ENCODE measurements around the gene TMEM50B. TPM values are rescaled to one million over a fixed set of nuclear protein-coding genes. Genes with fewer than 3 reads are reported as not detected.
"Not testable (repeated sequence)": the region's sequence is repeated elsewhere in the genome, so short reads cannot be mapped to it uniquely, and the experiment has no call there.

The TMEM50B gene
- total RNA-seq, 4 donors from 2014 or later: 77.7 to 155 (median 146) TPM

DNA sequence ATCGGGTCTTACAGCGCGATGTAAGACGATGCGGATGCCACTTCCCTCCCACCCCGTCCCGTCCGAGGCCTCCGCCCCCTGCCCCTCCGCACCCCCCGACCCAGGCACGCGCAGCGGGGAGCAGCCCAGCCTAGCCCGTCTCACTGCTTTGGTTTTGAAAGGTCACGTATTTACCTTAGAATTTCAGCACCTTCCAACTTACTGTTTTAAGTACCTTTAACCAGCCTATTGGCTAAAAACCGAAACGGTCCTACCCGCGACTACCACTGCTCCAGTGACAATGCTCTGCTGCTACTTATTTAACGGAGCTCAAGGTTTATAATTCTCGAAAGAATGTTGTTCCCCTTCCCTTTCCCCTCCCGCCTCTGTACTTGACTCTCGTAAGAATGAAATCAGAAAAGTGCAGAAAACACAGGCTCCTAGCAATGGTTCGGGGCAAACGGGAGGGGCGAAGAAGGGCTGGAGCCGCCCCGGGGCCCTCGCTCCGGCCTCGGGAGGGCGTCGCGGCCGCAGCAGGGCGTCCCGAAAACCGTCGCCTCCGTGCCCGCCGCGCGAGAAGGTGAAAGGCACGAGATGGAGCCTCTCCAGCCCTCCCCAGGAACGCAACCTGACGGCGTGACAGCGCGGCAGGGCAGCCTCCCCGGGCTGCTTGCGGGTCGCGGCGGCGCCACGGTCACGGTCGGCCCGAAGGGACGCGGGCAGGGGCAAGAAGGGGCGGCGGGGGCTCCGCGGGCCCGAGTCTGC is 667 bp downstream of the TMEM50B start:
- WGBS, 2 donors: 0 to 1% methylated on average over 60 to 67 of the region's 68 CpGs
- Histone ChIP-seq H3K4me3 (peak overlapping the region; percentile 75 to 89 (median 78)), H3K9me3 (no peaks in the 10 kb centered on the region), H3K36me3 (peaks cover 0 to 3% (median 0%) of the 10 kb centered on the region in 3 donors), H3K27me3 (no peaks in the 10 kb centered on the region), H3K27ac (peak overlapping the region; percentile 82 to 96 (median 92)), H3K4me1 (peaks cover 0 to 31% (median 11%) of the 10 kb centered on the region in 4 donors)
- no peak for TF ChIP-seq EP300 (IDR thresholded peaks at IDR 0.05)
- TF ChIP-seq, protein P1, sequence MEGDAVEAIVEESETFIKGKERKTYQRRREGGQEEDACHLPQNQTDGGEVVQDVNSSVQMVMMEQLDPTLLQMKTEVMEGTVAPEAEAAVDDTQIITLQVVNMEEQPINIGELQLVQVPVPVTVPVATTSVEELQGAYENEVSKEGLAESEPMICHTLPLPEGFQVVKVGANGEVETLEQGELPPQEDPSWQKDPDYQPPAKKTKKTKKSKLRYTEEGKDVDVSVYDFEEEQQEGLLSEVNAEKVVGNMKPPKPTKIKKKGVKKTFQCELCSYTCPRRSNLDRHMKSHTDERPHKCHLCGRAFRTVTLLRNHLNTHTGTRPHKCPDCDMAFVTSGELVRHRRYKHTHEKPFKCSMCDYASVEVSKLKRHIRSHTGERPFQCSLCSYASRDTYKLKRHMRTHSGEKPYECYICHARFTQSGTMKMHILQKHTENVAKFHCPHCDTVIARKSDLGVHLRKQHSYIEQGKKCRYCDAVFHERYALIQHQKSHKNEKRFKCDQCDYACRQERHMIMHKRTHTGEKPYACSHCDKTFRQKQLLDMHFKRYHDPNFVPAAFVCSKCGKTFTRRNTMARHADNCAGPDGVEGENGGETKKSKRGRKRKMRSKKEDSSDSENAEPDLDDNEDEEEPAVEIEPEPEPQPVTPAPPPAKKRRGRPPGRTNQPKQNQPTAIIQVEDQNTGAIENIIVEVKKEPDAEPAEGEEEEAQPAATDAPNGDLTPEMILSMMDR (IDR thresholded peaks at IDR 0.05): peak in 1 of 5 experiments; percentile 20
- no peak for TF ChIP-seq POLR2A (IDR thresholded peaks at IDR 0.05)
- no peak for DNase-seq (ENCODE audit: low spot score in 2 of 2)

DNA sequence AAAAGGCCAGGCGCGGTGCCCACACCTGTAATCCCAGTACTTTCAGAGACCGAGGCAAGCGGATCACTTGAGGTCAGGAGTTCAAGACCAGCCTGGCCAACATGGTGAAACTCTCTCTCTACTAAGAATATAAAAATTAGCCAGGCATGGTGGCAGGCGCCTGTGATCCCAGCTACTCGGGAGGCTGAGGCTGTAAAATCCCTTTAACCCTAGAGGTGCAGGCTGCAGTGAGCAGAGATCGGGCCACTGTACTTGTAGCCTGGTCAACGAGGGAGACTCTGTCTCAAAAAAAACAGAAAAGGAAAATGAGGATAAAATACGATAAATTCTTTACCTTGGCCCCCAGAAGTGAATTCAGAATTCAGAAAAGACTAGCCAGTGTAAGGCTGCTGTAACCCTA is 1.6 kb downstream of the TMEM50B start:
- H3K27ac ChIP-seq: peak overlapping the region in 2 of 4 donors; percentile 91 to 96

DNA sequence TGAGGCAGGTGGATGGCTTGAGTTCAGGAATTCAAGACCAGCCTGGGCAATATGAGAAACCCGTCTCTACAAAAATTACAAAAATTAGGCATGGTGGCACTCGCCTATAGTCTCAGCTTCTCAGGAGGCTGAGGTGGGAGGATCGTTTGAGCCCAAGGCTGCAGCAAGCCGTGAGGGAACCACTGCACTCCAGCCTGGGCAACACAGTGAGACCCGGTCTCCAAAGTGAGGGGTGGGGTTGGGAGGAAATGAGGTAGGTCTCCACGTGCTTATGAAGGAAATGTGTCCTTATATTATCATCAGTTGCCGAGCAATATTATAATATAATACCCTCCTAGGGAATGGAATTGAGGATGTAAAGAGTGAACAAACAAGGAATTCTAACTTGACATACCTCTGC is 2.7 kb downstream of the TMEM50B start:
- Histone ChIP-seq H3K27ac (no peak overlapping the region), H3K9me3 (no peaks in the 10 kb centered on the region), H3K36me3 (peaks cover 0 to 5% (median 0%) of the 10 kb centered on the region in 3 donors), H3K4me3 (no peak overlapping the region), H3K27me3 (no peaks in the 10 kb centered on the region), H3K4me1 (peaks cover 0 to 31% (median 11%) of the 10 kb centered on the region in 4 donors)
- DNase-seq (ENCODE audit: low spot score in 2 of 2): no peak
- TF ChIP-seq POLR2A (IDR thresholded peaks at IDR 0.05) (no peak), EP300 (IDR thresholded peaks at IDR 0.05) (no peak)
- TF ChIP-seq, protein P1 (IDR thresholded peaks at IDR 0.05): no peak
- 89% methylated on average over 7 of the region's 7 CpGs for WGBS, 2 donors

More for the DNA sequence above, 1.6 kb downstream of the TMEM50B start:
- WGBS, 2 donors: 60 to 65% methylated on average over 9 of the region's 9 CpGs
- DNase-seq (ENCODE audit: low spot score in 2 of 2): no peak
- TF ChIP-seq, protein P1 (IDR thresholded peaks at IDR 0.05): no peak
- TF ChIP-seq EP300 (IDR thresholded peaks at IDR 0.05) (no peak), POLR2A (IDR thresholded peaks at IDR 0.05) (no peak)
- H3K9me3 ChIP-seq: no peaks in the 10 kb centered on the region
- no peaks in the 10 kb centered on the region for H3K27me3 ChIP-seq
- peaks cover 0 to 31% (median 11%) of the 10 kb centered on the region in 4 donors for H3K4me1 ChIP-seq
- peaks cover 0 to 5% (median 0%) of the 10 kb centered on the region in 3 donors for H3K36me3 ChIP-seq
- H3K4me3 ChIP-seq: peak overlapping the region; percentile 75 to 89 (median 78)

DNA sequence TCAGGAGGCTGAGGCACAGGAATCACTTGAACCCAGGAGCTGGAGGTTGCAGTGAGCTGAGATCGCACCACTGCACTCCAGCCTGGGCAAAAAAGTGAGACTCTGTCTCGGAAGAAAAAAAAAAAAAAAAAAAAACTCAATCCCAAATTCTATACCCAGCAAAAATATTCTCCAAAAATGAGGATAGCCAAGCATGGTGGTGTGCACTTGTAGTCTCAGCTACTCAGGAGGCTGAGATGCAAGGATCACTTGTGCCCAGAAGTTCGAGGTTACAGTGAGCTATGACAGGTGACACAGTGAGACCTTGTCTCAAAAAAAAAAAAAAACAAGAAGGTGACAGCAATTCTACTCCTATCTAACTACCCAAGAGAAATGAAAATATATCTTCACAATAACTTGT is 6.4 kb downstream of the TMEM50B start:
- 99% methylated on average over 3 of the region's 3 CpGs for WGBS, 2 donors
- Histone ChIP-seq H3K27me3 (no peaks in the 10 kb centered on the region), H3K36me3 (peaks cover 0 to 5% (median 0%) of the 10 kb centered on the region in 3 donors), H3K27ac (no peak overlapping the region), H3K4me1 (peaks cover 0 to 26% (median 5%) of the 10 kb centered on the region in 4 donors), H3K4me3 (no peak overlapping the region), H3K9me3 (no peaks in the 10 kb centered on the region)
- TF ChIP-seq POLR2A (IDR thresholded peaks at IDR 0.05) (no peak), EP300 (IDR thresholded peaks at IDR 0.05) (no peak)
- TF ChIP-seq, protein P1 (IDR thresholded peaks at IDR 0.05): no peak
- DNase-seq (ENCODE audit: low spot score in 2 of 2): no peak

DNA sequence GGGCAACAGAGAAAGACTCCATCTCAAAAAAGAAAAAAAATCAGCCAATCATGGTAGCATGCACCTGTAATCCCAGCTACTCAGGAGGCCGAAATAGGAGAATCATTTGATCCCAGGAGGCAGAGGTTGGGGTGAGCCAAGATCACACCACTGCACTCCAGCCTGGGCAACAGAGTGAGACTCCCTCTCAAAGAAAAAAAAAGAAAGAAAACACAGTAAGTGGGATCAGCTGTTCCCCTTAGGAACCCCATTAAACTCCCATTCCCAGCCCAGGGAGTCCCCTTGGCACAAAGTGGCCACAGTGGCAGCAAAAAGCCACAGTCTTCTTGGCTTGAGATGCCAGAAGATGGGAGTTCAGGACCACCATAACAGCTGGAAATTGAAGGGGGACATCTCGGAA is 9.1 kb downstream of the TMEM50B start:
- no peak overlapping the region for H3K27ac ChIP-seq
- no peak for TF ChIP-seq POLR2A (IDR thresholded peaks at IDR 0.05)
- no peak for TF ChIP-seq EP300 (IDR thresholded peaks at IDR 0.05)
- TF ChIP-seq, protein P1 (IDR thresholded peaks at IDR 0.05): no peak
- 86 to 98% methylated on average over 2 of the region's 2 CpGs for WGBS, 2 donors

DNA sequence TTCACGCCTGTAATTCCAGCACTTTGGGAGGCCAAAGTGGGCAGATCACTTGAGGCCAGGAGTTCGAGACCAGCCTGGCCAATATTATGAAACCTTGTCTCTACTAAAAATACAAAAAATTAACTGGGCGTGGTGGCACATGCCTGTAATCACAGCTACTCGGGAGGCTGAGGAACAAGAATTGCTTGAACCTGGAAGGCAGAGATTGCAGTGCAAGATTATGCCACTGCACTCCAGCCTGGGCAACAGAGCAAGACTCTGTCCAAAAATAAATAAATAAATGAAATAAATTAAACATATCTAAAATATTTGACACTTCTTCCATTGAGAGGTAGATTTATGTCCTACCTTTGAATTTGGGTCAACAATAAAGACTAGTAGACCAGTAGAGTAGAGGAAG is 10.6 kb downstream of the TMEM50B start:
- not testable (repeated sequence) for H3K4me3 ChIP-seq; H3K27me3 ChIP-seq; H3K9me3 ChIP-seq; H3K4me1 ChIP-seq; H3K27ac ChIP-seq; DNase-seq (ENCODE audit: low spot score in 2 of 2)
- peaks cover 0 to 13% (median 0%) of the 10 kb centered on the region in 3 donors for H3K36me3 ChIP-seq
- WGBS, 2 donors: 92 to 99% methylated on average over 4 of the region's 4 CpGs

More for the DNA sequence above, 9.1 kb downstream of the TMEM50B start:
- H3K36me3 ChIP-seq: peaks cover 0 to 11% (median 0%) of the 10 kb centered on the region in 3 donors
- no peak overlapping the region for H3K4me3 ChIP-seq
- no peak for DNase-seq (ENCODE audit: low spot score in 2 of 2)
- H3K9me3 ChIP-seq: no peaks in the 10 kb centered on the region
- H3K27me3 ChIP-seq: no peaks in the 10 kb centered on the region
- H3K4me1 ChIP-seq: peaks cover 0 to 6% (median 0%) of the 10 kb centered on the region in 4 donors

Measured in tibial nerve (tissue), 4 donors.